IPS-18a (cell line): ENCODE results near the gene ICAM2.

Experiments used
- H3K27ac ChIP-seq: one replicate; pipeline ENCODE4 v1.5.1; 2013; ENCODE audit warnings: low read length
- H3K27me3 ChIP-seq: one replicate; pipeline ENCODE4 v1.6.1; 2013; ENCODE audit warnings: mild to moderate bottlenecking, low read length; ENCODE audit not compliant: control insufficient read depth, insufficient read depth
- H3K36me3 ChIP-seq: one replicate; pipeline ENCODE4 v1.6.1; 2013; ENCODE audit warnings: low read depth, low read length; ENCODE audit not compliant: control insufficient read depth
- H3K4me1 ChIP-seq: one replicate; pipeline ENCODE4 v1.6.1; 2013; ENCODE audit warnings: low read depth, low read length; ENCODE audit not compliant: control insufficient read depth
- H3K4me3 ChIP-seq: one replicate; pipeline ENCODE4 v1.5.1; 2013; ENCODE audit warnings: low read length
- H3K9ac ChIP-seq: one replicate; pipeline ENCODE4 v1.6.1; 2013; ENCODE audit warnings: mild to moderate bottlenecking, low read length, moderate library complexity
- H3K9me3 ChIP-seq: one replicate; pipeline ENCODE4 v1.6.1; 2013; ENCODE audit warnings: low read depth, low read length; ENCODE audit not compliant: control insufficient read depth

The ICAM2 gene

DNA sequence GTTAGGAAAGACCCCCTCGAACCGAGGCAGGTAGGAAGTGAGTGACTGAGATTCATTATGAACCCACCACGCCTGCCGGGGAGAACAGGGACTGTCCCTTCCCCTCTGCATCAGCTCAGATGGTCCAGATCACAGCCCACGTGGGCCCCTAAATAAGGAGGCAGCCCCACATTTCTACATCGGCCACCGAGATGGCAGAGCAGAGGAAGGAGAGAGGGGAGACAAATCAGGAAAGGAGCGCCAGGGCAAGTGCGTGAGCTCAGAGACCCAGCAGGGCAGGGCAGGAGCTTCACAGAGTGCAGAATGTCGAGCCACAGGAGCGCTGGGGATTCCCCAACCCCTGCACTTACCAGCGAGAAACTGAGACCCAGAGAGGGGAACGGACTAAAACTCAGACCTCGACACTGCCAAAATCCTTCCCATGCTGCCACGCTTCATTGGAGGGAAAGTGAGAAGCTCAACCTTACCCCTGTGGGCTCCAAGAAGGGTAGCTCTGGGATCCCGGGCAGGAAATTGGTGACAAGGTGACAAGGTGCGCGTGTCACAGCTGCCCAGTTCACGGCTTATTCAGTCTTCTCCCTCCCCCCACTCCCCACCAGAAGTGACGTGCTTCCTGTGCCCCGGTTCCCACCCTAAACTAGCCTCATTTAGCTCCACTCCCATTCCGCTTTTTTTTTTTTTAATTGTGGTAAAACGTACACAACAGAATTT is at the start of gene ICAM2:
ICAM2 (minus strand) TSS at position 578 of the 711 bp plus-strand sequence. CDS start 13,942 bp downstream, outside the sequence.
- no peak within 1 kb of the TSS for H3K9ac ChIP-seq

DNA sequence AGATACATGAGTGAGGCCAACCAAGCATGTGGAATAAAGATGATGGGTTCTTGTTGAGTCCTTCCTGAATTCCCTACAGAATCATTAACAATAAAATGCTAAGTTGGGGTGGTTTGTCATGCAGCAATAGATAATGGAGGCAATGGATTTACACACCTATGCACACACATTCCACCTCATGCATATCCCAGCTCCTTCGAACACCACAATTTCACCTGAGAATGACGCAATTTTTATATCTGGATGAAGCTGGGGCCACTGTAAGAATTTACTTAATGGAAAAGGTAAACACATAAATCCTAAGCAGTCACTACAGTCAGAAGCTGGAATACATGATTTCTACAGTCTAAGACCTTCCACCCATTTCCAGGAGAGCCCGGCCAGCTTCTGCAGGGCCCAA is 49.8 kb upstream of the ICAM2 start:
- H3K36me3 ChIP-seq = no peaks in the 10 kb centered on the region

More for the DNA sequence above, at the start of gene ICAM2:
- peak within 1 kb of the TSS; percentile 2 for H3K4me3 ChIP-seq
- no peaks in the 10 kb centered on the region for H3K9me3 ChIP-seq
- no peak within 1 kb of the TSS for H3K27ac ChIP-seq
- no peaks in the 10 kb centered on the region for H3K36me3 ChIP-seq
- no peaks in the 10 kb centered on the region for H3K4me1 ChIP-seq
- no peaks in the 10 kb centered on the region for H3K27me3 ChIP-seq

DNA sequence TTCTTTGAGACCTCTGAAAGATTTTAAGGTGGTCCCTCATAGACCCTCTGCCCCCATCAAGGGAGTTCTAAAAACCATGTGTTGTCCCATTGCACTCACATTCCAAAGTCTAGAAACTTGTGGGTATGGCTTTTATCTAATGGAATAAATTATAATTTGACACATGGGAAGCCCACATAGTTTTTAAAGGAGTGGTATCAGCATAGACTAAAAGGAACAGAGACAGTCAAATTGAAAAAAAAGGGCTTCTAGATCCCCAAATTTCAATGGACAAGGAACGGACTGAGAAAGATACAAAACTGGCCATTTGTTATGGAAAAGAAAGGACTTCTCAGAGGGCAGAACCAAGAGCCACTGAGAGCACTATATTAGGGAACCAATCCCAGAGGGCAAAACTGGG is 48.7 kb upstream of the ICAM2 start:
- no peaks in the 10 kb centered on the region for H3K36me3 ChIP-seq
- H3K27ac ChIP-seq = no peak overlapping the region
- no peak overlapping the region for H3K4me3 ChIP-seq
- no peaks in the 10 kb centered on the region for H3K4me1 ChIP-seq
- H3K9ac ChIP-seq = no peak overlapping the region
- H3K9me3 ChIP-seq = no peaks in the 10 kb centered on the region
- no peaks in the 10 kb centered on the region for H3K27me3 ChIP-seq

More for the DNA sequence above, 49.8 kb upstream of the ICAM2 start:
- H3K4me3 ChIP-seq = no peak overlapping the region
- no peak overlapping the region for H3K27ac ChIP-seq
- no peaks in the 10 kb centered on the region for H3K4me1 ChIP-seq
- no peaks in the 10 kb centered on the region for H3K9me3 ChIP-seq
- H3K9ac ChIP-seq = no peak overlapping the region
- no peaks in the 10 kb centered on the region for H3K27me3 ChIP-seq

- Histone ChIP-seq H3K4me3 (no peak overlapping the region), H3K9me3 (no peaks in the 10 kb centered on the region), H3K27me3 (no peaks in the 10 kb centered on the region), H3K9ac (no peak overlapping the region), H3K27ac (no peak overlapping the region), H3K4me1 (no peaks in the 10 kb centered on the region), H3K36me3 (no peaks in the 10 kb centered on the region)
These were observed 47.2 kb upstream of the ICAM2 start for GRCh38 chr17:64067657-64068056.

- Histone ChIP-seq H3K4me3 (no peak overlapping the region), H3K9ac (no peak overlapping the region), H3K27ac (no peak overlapping the region), H3K27me3 (no peaks in the 10 kb centered on the region), H3K36me3 (no peaks in the 10 kb centered on the region), H3K4me1 (no peaks in the 10 kb centered on the region), H3K9me3 (no peaks in the 10 kb centered on the region)
These were observed 46.3 kb upstream of the ICAM2 start for GRCh38 chr17:64066716-64067115.

DNA sequence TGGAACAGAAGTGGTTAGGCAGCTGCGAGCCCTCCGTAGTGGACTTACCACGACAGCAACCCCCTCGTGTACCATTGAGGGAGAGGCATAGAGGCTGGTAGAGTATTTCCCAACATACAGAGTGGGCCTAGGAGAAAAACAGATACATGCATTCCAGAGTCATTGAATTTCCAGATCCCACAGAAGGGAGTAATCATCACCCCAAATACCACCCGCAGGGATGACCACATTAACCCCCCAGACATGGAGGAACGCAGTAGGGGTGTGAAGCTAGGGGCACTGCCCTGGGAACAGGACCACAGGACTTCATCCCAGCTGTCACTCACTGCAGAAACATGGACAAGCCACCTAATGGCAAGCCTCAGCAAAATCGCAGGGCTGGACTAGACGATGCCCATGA is 44.7 kb upstream of the ICAM2 start:
- H3K4me3 ChIP-seq = no peak overlapping the region
- H3K9me3 ChIP-seq = no peaks in the 10 kb centered on the region
- no peaks in the 10 kb centered on the region for H3K4me1 ChIP-seq
- no peaks in the 10 kb centered on the region for H3K27me3 ChIP-seq
- H3K27ac ChIP-seq = no peak overlapping the region
- H3K36me3 ChIP-seq = no peaks in the 10 kb centered on the region
- H3K9ac ChIP-seq = no peak overlapping the region

DNA sequence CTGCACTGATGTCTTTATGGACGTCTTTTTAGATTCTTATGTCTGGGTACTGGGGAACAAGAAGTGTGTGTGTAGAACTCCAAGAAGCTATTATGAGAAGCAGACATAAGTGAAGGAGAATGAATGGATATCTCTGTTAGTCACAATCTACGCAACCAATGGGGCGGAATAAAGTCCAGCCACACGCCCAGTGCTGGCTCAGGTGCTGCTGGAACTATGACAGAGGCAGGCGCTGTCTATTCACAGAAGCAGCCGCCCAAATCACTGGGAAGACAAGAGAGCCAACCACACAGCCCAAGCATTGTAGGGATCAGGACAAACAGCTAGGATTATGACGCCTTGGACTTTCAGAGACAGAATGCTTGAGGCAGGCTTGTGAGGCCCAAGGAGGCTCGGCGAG is 43.9 kb upstream of the ICAM2 start:
- no peak overlapping the region for H3K27ac ChIP-seq
- no peak overlapping the region for H3K4me3 ChIP-seq
- no peaks in the 10 kb centered on the region for H3K27me3 ChIP-seq
- H3K4me1 ChIP-seq = no peaks in the 10 kb centered on the region
- no peaks in the 10 kb centered on the region for H3K9me3 ChIP-seq
- H3K36me3 ChIP-seq = no peaks in the 10 kb centered on the region
- H3K9ac ChIP-seq = no peak overlapping the region

GRCh38 chr17:64063766-64064224 is 43.4 kb upstream of the ICAM2 start:
- Histone ChIP-seq H3K4me3 (no peak overlapping the region), H3K4me1 (no peaks in the 10 kb centered on the region), H3K9ac (no peak overlapping the region), H3K27me3 (no peaks in the 10 kb centered on the region), H3K9me3 (no peaks in the 10 kb centered on the region), H3K36me3 (no peaks in the 10 kb centered on the region), H3K27ac (no peak overlapping the region)

GRCh38 chr17:64063088-64063487 is 42.7 kb upstream of the ICAM2 start:
- no peak overlapping the region for H3K4me3 ChIP-seq
- H3K4me1 ChIP-seq = no peaks in the 10 kb centered on the region
- no peak overlapping the region for H3K9ac ChIP-seq
- H3K36me3 ChIP-seq = no peaks in the 10 kb centered on the region
- H3K27ac ChIP-seq = no peak overlapping the region
- no peaks in the 10 kb centered on the region for H3K27me3 ChIP-seq
- no peaks in the 10 kb centered on the region for H3K9me3 ChIP-seq

GRCh38 chr17:64061178-64061898 is 40.9 kb upstream of the ICAM2 start:
- no peak overlapping the region for H3K27ac ChIP-seq
- H3K36me3 ChIP-seq = no peaks in the 10 kb centered on the region
- no peak overlapping the region for H3K4me3 ChIP-seq
- H3K4me1 ChIP-seq = peaks cover 5% of the 10 kb centered on the region
- H3K9ac ChIP-seq = no peak overlapping the region
- H3K27me3 ChIP-seq = no peaks in the 10 kb centered on the region
- H3K9me3 ChIP-seq = no peaks in the 10 kb centered on the region

- Histone ChIP-seq H3K9me3 (no peaks in the 10 kb centered on the region), H3K4me3 (no peak overlapping the region), H3K27me3 (no peaks in the 10 kb centered on the region), H3K27ac (no peak overlapping the region), H3K36me3 (no peaks in the 10 kb centered on the region), H3K4me1 (peaks cover 9% of the 10 kb centered on the region), H3K9ac (no peak overlapping the region)
These were observed 39.9 kb upstream of the ICAM2 start for GRCh38 chr17:64060331-64060730.

DNA sequence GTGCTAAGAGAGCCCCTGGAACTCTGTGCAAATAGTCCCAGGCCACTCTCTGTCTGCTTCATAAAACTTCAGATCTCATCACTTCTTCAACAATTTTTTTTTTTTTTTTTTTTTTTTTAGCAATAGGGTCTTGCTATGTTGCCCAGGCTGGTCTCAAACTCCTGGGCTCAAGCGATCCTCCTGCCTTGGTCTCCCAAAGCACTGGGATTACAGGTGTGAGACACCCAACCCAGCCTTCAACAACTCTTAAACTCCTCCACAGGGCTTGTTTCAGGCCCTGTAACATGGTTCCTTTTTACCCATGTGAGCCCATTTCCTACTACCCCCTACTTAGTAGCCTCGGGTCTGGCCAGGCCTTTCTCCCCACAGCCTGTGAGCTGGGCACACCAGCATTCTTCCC is 39.3 kb upstream of the ICAM2 start:
- no peak overlapping the region for H3K4me3 ChIP-seq
- H3K9me3 ChIP-seq = no peaks in the 10 kb centered on the region
- peaks cover 9% of the 10 kb centered on the region for H3K4me1 ChIP-seq
- no peaks in the 10 kb centered on the region for H3K36me3 ChIP-seq
- no peak overlapping the region for H3K9ac ChIP-seq
- no peaks in the 10 kb centered on the region for H3K27me3 ChIP-seq
- no peak overlapping the region for H3K27ac ChIP-seq
